Activated CD4-positive, alpha-beta memory T cell treated with anti-CD3 and anti-CD28 coated beads, Interleukin-2, amount 10 ng/mL, durations not matched to agents 7 days and 5 days (primary cell): ENCODE results near the gene AARS2. TPM values are rescaled to one million over a fixed set of nuclear protein-coding genes. Genes with fewer than 3 reads are reported as not detected.

Source experiments
- CTCF ChIA-PET: fragments of 350-600 bp; sonication (Branson Sonifier 250); formaldehyde crosslinking; loops from one replicate; lab custom pipeline; 2021; ENCODE audit warnings: antibody characterized with exemption, inconsistent platforms; lab: Charles Lee
- POLR2A ChIA-PET: fragments of 350-600 bp; sonication (Branson Sonifier 250); formaldehyde crosslinking; loops from one replicate; lab custom pipeline; 2021; ENCODE audit warnings: antibody characterized with exemption; lab: Charles Lee
- DNase-seq: peaks from one replicate; pipeline ENCODE4 v3.0.0-alpha.2; 2020
- H3K27ac Mint-ChIP-seq: one replicate; pipeline ENCODE4 v1.8.0; 2021; ENCODE audit warnings: mild to moderate bottlenecking, mixed read lengths
- H3K27me3 Mint-ChIP-seq: one replicate; pipeline ENCODE4 v1.8.0; 2021; ENCODE audit warnings: mixed read lengths
- H3K36me3 Mint-ChIP-seq: one replicate; pipeline ENCODE4 v1.8.0; 2021; ENCODE audit warnings: low read depth, mixed read lengths
- H3K4me1 Mint-ChIP-seq: one replicate; pipeline ENCODE4 v1.8.0; 2021; ENCODE audit warnings: mixed read lengths
- H3K4me3 Mint-ChIP-seq: one replicate; pipeline ENCODE4 v1.8.0; 2021; ENCODE audit warnings: mild to moderate bottlenecking, mixed read lengths
- H3K9me3 Mint-ChIP-seq: one replicate; pipeline ENCODE4 v1.8.0; 2021; ENCODE audit warnings: mixed read lengths
- total RNA-seq, 2 experiments: library from RNA; stranded (reverse); gene quantifications; one replicate each; pipeline ENCODE4 v1.2.3, GENCODE V29; 2021

AARS2 gene
- total RNA-seq, 2 experiments from 2014 or later, result 14.8 to 15.0 TPM

GRCh38 chr6:44270526-44271405 is 42.4 kb downstream of the AARS2 start:
- H3K27ac Mint-ChIP-seq, result no peak overlapping the region
- DNase-seq, result no peak
- H3K4me1 Mint-ChIP-seq, result peaks cover 33% of the 10 kb centered on the region
- H3K4me3 Mint-ChIP-seq, result peak overlapping the region; percentile 17
- CTCF ChIA-PET, result interaction anchor here (1.0 to 4.2 kb wide), 2 partner anchors 38 to 67 kb away, joined by 4 to 69 read pairs; no protein-coding TSS in a partner anchor
- H3K36me3 Mint-ChIP-seq, result no peaks in the 10 kb centered on the region
- peaks cover 57% of the 10 kb centered on the region for H3K27me3 Mint-ChIP-seq
- POLR2A ChIA-PET, result interaction anchor here (0.6 to 1.9 kb wide), 3 partner anchors 14 to 1099 kb away, joined by 3 to 4 read pairs (median 3); no protein-coding TSS in a partner anchor
- no peaks in the 10 kb centered on the region for H3K9me3 Mint-ChIP-seq

GRCh38 chr6:44269921-44270525 is 43.1 kb downstream of the AARS2 start, which contains the start of gene TMEM151B:
TMEM151B (plus strand) TSS chr6:44270450; CDS start chr6:44270743, 293 bp downstream.
- H3K27ac Mint-ChIP-seq, result no peak within 1 kb of the TSS
- CTCF ChIA-PET, result interaction anchor here (2.3 to 4.2 kb wide), 2 partner anchors 29 to 67 kb away, joined by 14 to 69 read pairs; no protein-coding TSS in a partner anchor

GRCh38 chr6:44269178-44269920 is 43.8 kb downstream of the AARS2 start:
- Mint-ChIP-seq H3K4me1 (peaks cover 32% of the 10 kb centered on the region), H3K27me3 (peaks cover 53% of the 10 kb centered on the region), H3K27ac (no peak overlapping the region), H3K36me3 (peaks cover 5% of the 10 kb centered on the region), H3K4me3 (no peak overlapping the region), H3K9me3 (no peaks in the 10 kb centered on the region)
- DNase-seq, result no peak
- ChIA-PET CTCF (interaction anchor here (1.3 to 4.2 kb wide), 5 partner anchors 30 to 68 kb away, joined by 3 to 69 read pairs (median 24); partner anchors contain the start of gene AARS2), POLR2A (interaction anchor here (1.2 to 8.1 kb wide), 4 partner anchors 13 to 40 kb away, joined by 3 to 64 read pairs (median 4); no protein-coding TSS in a partner anchor)

More at GRCh38 chr6:44269921-44270525, 43.1 kb downstream of the AARS2 start, which contains the start of gene TMEM151B:
- peaks cover 56% of the 10 kb centered on the region for H3K27me3 Mint-ChIP-seq
- H3K4me1 Mint-ChIP-seq, result peaks cover 35% of the 10 kb centered on the region
- POLR2A ChIA-PET, result interaction anchor here (0.6 to 1.9 kb wide), 2 partner anchors 13 to 1098 kb away, joined by 3 to 4 read pairs; no protein-coding TSS in a partner anchor
- H3K36me3 Mint-ChIP-seq, result no peaks in the 10 kb centered on the region
- no peak for DNase-seq
- no peaks in the 10 kb centered on the region for H3K9me3 Mint-ChIP-seq
- H3K4me3 Mint-ChIP-seq, result peak within 1 kb of the TSS; percentile 19

- Mint-ChIP-seq H3K9me3 (no peaks in the 10 kb centered on the region), H3K27me3 (peaks cover 44% of the 10 kb centered on the region), H3K27ac (no peak overlapping the region), H3K4me1 (peaks cover 40% of the 10 kb centered on the region), H3K36me3 (peaks cover 16% of the 10 kb centered on the region), H3K4me3 (no peak overlapping the region)
- ChIA-PET POLR2A (interaction anchor here (0.8 to 8.1 kb wide), 8 partner anchors 14 to 75 kb away, joined by 3 to 64 read pairs (median 3); partner anchors contain the start of gene AARS2), CTCF (interaction anchor here (0.6 to 4.2 kb wide), 17 partner anchors 10 to 919 kb away, joined by 3 to 69 read pairs (median 6); partner anchors contain the start of genes AARS2, HSP90AB1 and SLC35B2)
- peak; percentile 70 for DNase-seq
Measured at GRCh38 chr6:44268095-44268628, 45.0 kb downstream of the AARS2 start.

GRCh38 chr6:44267252-44267651 is 45.9 kb downstream of the AARS2 start:
- peaks cover 35% of the 10 kb centered on the region for H3K27me3 Mint-ChIP-seq
- CTCF ChIA-PET, result interaction anchor here (0.7 to 4.2 kb wide), 14 partner anchors 11 to 188 kb away, joined by 3 to 69 read pairs (median 6); partner anchors contain the start of genes AARS2 and SLC35B2
- POLR2A ChIA-PET, result interaction anchor here (0.8 to 8.1 kb wide), 5 partner anchors 13 to 76 kb away, joined by 3 to 110 read pairs (median 11); partner anchors contain the start of genes AARS2 and HSP90AB1
- DNase-seq, result no peak
- peaks cover 49% of the 10 kb centered on the region for H3K4me1 Mint-ChIP-seq
- no peak overlapping the region for H3K27ac Mint-ChIP-seq
- no peaks in the 10 kb centered on the region for H3K9me3 Mint-ChIP-seq
- H3K4me3 Mint-ChIP-seq, result no peak overlapping the region
- peaks cover 17% of the 10 kb centered on the region for H3K36me3 Mint-ChIP-seq

- peaks cover 17% of the 10 kb centered on the region for H3K36me3 Mint-ChIP-seq
- POLR2A ChIA-PET, result interaction anchor here (2.5 to 8.1 kb wide), 3 partner anchors 12 to 46 kb away, joined by 11 to 110 read pairs (median 64); partner anchors contain the start of genes AARS2 and HSP90AB1
- no peaks in the 10 kb centered on the region for H3K9me3 Mint-ChIP-seq
- peaks cover 27% of the 10 kb centered on the region for H3K27me3 Mint-ChIP-seq
- H3K4me3 Mint-ChIP-seq, result peak overlapping the region; percentile 97
- CTCF ChIA-PET, result interaction anchor here (0.6 to 4.2 kb wide), 7 partner anchors 21 to 170 kb away, joined by 3 to 69 read pairs (median 3); partner anchors contain the start of gene AARS2
- peak overlapping the region; percentile 56 for H3K27ac Mint-ChIP-seq
- peaks cover 54% of the 10 kb centered on the region for H3K4me1 Mint-ChIP-seq
- no peak for DNase-seq
Measured at GRCh38 chr6:44266347-44266746, 46.8 kb downstream of the AARS2 start.

GRCh38 chr6:44265722-44266233 is 47.4 kb downstream of the AARS2 start:
- DNase-seq, result no peak
- peaks cover 23% of the 10 kb centered on the region for H3K36me3 Mint-ChIP-seq
- peaks cover 23% of the 10 kb centered on the region for H3K27me3 Mint-ChIP-seq
- peaks cover 55% of the 10 kb centered on the region for H3K4me1 Mint-ChIP-seq
- ChIA-PET CTCF (interaction anchor here (1.8 to 4.0 kb wide), 3 partner anchors 10 to 72 kb away, joined by 9 to 24 read pairs (median 9); partner anchors contain the start of gene AARS2), POLR2A (interaction anchor here (6.5 to 8.1 kb wide), 2 partner anchors 12 to 18 kb away, joined by 64 to 110 read pairs; partner anchors contain the start of gene HSP90AB1)
- peak overlapping the region; percentile 97 for H3K4me3 Mint-ChIP-seq
- H3K27ac Mint-ChIP-seq, result peak overlapping the region; percentile 80
- no peaks in the 10 kb centered on the region for H3K9me3 Mint-ChIP-seq

- Mint-ChIP-seq H3K27me3 (peaks cover 23% of the 10 kb centered on the region), H3K9me3 (no peaks in the 10 kb centered on the region), H3K4me1 (peaks cover 55% of the 10 kb centered on the region), H3K36me3 (peaks cover 27% of the 10 kb centered on the region), H3K4me3 (peak within 1 kb of the TSS; percentile 97), H3K27ac (peak within 1 kb of the TSS; percentile 94)
- peak; percentile 94 for DNase-seq
- POLR2A ChIA-PET, result interaction anchor here (0.7 to 8.1 kb wide), 6 partner anchors 11 to 122 kb away, joined by 3 to 110 read pairs (median 5); partner anchors contain the start of genes HSP90AB1 and SLC29A1
- CTCF ChIA-PET, result interaction anchor here (0.9 to 2.1 kb wide), 10 partner anchors 10 to 73 kb away, joined by 3 to 9 read pairs (median 6); partner anchors contain the start of gene AARS2
Measured at GRCh38 chr6:44265007-44265721, 48.0 kb downstream of the AARS2 start, which contains the start of gene NFKBIE. NFKBIE (minus strand) TSS chr6:44265551; CDS start chr6:44265346, 205 bp downstream.

GRCh38 chr6:44264154-44265006 is 48.8 kb downstream of the AARS2 start:
- peak overlapping the region; percentile 97 for H3K4me3 Mint-ChIP-seq
- peaks cover 32% of the 10 kb centered on the region for H3K36me3 Mint-ChIP-seq
- H3K27me3 Mint-ChIP-seq, result peaks cover 15% of the 10 kb centered on the region
- CTCF ChIA-PET, result interaction anchor here (0.9 to 2.1 kb wide), 10 partner anchors 9 to 74 kb away, joined by 3 to 9 read pairs (median 6); partner anchors contain the start of gene AARS2
- H3K9me3 Mint-ChIP-seq, result no peaks in the 10 kb centered on the region
- POLR2A ChIA-PET, result interaction anchor here (0.7 to 8.1 kb wide), 6 partner anchors 10 to 123 kb away, joined by 3 to 110 read pairs (median 5); partner anchors contain the start of genes HSP90AB1 and SLC29A1
- peak; percentile 62 for DNase-seq
- peak overlapping the region; percentile 94 for H3K27ac Mint-ChIP-seq
- H3K4me1 Mint-ChIP-seq, result peaks cover 48% of the 10 kb centered on the region
